ENCODE results near the gene UNC5C.

DNA sequence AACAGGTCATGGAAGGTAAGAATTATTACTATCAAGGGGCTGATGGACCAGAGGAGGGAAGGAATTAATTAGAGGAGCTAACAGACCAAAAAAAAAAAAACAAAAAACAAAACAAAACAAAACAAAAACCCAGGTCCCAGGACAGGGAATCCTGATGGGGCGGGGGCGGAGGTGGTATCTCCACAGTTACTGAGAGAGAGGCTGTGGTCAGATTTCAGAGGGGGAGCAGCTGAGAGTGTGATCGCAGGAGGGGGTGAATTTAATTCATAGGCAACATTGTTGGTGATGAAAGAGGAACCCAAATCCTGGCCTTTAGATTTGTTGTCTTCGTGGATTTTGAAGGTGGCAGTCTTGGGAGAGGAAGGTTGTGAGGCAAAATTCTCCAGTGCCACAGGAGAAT is 389.4 kb downstream of the UNC5C start:
- TF ChIP-seq CTCF (IDR thresholded peaks at IDR 0.05) (no peak), POLR2AphosphoS5 (IDR thresholded peaks at IDR 0.05; ENCODE audit: low read depth, low read length) (no peak)
- TF ChIP-seq, protein P1, sequence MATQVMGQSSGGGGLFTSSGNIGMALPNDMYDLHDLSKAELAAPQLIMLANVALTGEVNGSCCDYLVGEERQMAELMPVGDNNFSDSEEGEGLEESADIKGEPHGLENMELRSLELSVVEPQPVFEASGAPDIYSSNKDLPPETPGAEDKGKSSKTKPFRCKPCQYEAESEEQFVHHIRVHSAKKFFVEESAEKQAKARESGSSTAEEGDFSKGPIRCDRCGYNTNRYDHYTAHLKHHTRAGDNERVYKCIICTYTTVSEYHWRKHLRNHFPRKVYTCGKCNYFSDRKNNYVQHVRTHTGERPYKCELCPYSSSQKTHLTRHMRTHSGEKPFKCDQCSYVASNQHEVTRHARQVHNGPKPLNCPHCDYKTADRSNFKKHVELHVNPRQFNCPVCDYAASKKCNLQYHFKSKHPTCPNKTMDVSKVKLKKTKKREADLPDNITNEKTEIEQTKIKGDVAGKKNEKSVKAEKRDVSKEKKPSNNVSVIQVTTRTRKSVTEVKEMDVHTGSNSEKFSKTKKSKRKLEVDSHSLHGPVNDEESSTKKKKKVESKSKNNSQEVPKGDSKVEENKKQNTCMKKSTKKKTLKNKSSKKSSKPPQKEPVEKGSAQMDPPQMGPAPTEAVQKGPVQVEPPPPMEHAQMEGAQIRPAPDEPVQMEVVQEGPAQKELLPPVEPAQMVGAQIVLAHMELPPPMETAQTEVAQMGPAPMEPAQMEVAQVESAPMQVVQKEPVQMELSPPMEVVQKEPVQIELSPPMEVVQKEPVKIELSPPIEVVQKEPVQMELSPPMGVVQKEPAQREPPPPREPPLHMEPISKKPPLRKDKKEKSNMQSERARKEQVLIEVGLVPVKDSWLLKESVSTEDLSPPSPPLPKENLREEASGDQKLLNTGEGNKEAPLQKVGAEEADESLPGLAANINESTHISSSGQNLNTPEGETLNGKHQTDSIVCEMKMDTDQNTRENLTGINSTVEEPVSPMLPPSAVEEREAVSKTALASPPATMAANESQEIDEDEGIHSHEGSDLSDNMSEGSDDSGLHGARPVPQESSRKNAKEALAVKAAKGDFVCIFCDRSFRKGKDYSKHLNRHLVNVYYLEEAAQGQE (IDR thresholded peaks at IDR 0.05; ENCODE audit: insufficient read depth in 1 of 2, low read depth in 2 of 2, low read length in 1 of 2) = no peak

Measured in Panc1 (cell line).